Nephron (organoid): Measurements from ENCODE around the gene BID.

Source experiments
- H3K27ac Mint-ChIP-seq, 3 experiments: 2 replicates each; pipeline ENCODE4 v1.8.0; 2020; ENCODE audit warnings: mixed read lengths in 3 of 3, mild to moderate bottlenecking in 2 of 3, moderate library complexity in 1 of 3
- H3K27me3 Mint-ChIP-seq: 2 replicates; pipeline ENCODE4 v1.8.0; 2021; ENCODE audit warnings: low read depth, mild to moderate bottlenecking, moderate library complexity, mixed read lengths
- H3K36me3 Mint-ChIP-seq: 2 replicates; pipeline ENCODE4 v1.8.0; 2020; ENCODE audit warnings: low read depth, mixed read lengths
- H3K4me1 Mint-ChIP-seq: 2 replicates; pipeline ENCODE4 v1.8.0; 2020; ENCODE audit warnings: mixed read lengths
- H3K4me3 Mint-ChIP-seq, 3 experiments: 2 replicates each; pipeline ENCODE4 v1.8.0; 2020; ENCODE audit warnings: mild to moderate bottlenecking in 3 of 3, mixed read lengths in 3 of 3, moderate library complexity in 2 of 3
- H3K9me3 Mint-ChIP-seq: 2 replicates; pipeline ENCODE4 v1.8.0; 2020; ENCODE audit warnings: mixed read lengths
- CTCF ChIP-seq, 3 experiments: fragments of 200-600 bp; sonication (generic); IDR thresholded peaks; one replicate each; pipeline ENCODE4 v1.5.0; 2021; ENCODE audit warnings: antibody characterized with exemption in 3 of 3; ENCODE audit not compliant: unreplicated experiment in 3 of 3

BID gene

DNA sequence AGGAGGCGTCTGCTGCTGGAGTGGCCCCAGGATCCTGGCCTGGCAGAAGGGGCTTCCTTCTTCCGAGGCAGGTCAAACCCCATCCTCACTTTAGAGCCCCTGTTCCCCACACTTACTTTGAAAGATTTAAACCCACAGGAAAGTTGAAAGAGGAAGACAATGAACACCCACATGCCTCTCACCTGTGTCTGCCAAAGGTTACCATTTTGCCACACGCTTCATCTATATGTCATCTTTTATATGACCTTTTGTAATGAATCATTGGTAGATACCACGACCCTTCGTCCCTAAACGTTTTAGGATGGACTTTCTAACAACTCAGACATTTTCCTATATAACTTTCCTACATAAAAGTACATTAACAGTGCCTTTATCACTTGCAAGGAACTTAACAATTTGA is 39.8 kb upstream of the BID start:
- Mint-ChIP-seq H3K4me1 (peaks cover under 1% of the 10 kb centered on the region), H3K4me3 (no peak overlapping the region), H3K27me3 (no peaks in the 10 kb centered on the region), H3K27ac (no peak overlapping the region), H3K36me3 (peaks cover 26% of the 10 kb centered on the region), H3K9me3 (no peaks in the 10 kb centered on the region)
- no peak for TF ChIP-seq CTCF (IDR thresholded peaks at IDR 0.05; ENCODE audit: unreplicated experiment in 3 of 3)

- TF ChIP-seq CTCF (IDR thresholded peaks at IDR 0.05; ENCODE audit: unreplicated experiment in 3 of 3): no peak
- Mint-ChIP-seq H3K27ac (no peak overlapping the region), H3K9me3 (no peaks in the 10 kb centered on the region), H3K4me1 (peaks cover 22% of the 10 kb centered on the region), H3K36me3 (peaks cover 40% of the 10 kb centered on the region), H3K27me3 (no peaks in the 10 kb centered on the region), H3K4me3 (no peak overlapping the region)
These were observed 36.9 kb upstream of the BID start for GRCh38 chr22:17811119-17811518.

DNA sequence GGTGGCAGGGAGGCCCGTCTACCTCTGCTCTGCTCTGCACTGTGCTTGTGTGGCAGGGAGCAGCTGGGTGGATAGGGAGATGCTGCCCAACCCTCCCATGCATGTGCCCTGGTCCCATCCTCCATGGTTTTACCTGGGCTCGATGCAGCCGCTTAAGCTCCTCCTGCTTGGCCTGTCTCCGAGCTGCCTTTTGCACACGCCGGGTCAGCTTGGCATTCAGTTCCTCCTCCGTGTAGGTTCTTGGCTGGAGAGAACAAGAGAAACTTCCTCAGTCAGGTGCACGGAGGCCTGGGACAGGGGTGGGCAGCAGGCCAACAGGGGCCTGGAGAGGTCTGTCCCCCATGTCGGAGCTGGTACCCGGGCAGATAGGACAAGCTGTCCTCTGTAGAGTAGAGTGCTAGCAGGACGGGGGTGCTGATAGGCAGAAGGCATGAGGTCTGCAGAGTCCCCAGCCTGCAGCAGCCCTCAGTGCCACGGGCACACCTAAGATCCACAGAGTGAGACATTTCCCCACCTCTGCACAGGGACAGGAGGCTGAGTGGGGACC is 36.4 kb upstream of the BID start:
- Mint-ChIP-seq H3K27me3 (no peaks in the 10 kb centered on the region), H3K4me3 (no peak overlapping the region), H3K27ac (no peak overlapping the region), H3K4me1 (peaks cover 24% of the 10 kb centered on the region), H3K9me3 (no peaks in the 10 kb centered on the region), H3K36me3 (peaks cover 41% of the 10 kb centered on the region)
- no peak for TF ChIP-seq CTCF (IDR thresholded peaks at IDR 0.05; ENCODE audit: unreplicated experiment in 3 of 3)

- TF ChIP-seq CTCF (IDR thresholded peaks at IDR 0.05; ENCODE audit: unreplicated experiment in 3 of 3): no peak
- Mint-ChIP-seq H3K9me3 (no peaks in the 10 kb centered on the region), H3K4me3 (no peak overlapping the region), H3K27me3 (no peaks in the 10 kb centered on the region), H3K36me3 (peaks cover 38% of the 10 kb centered on the region), H3K27ac (peak overlapping the region in 2 of 3 experiments; percentile 62 to 63), H3K4me1 (peaks cover 24% of the 10 kb centered on the region)
These were observed 34.6 kb upstream of the BID start for GRCh38 chr22:17808693-17809403.

- no peaks in the 10 kb centered on the region for H3K27me3 Mint-ChIP-seq
- H3K27ac Mint-ChIP-seq: peak overlapping the region; percentile 32 to 65 (median 33)
- peaks cover 29% of the 10 kb centered on the region for H3K4me1 Mint-ChIP-seq
- H3K36me3 Mint-ChIP-seq: peaks cover 36% of the 10 kb centered on the region
- H3K9me3 Mint-ChIP-seq: no peaks in the 10 kb centered on the region
- TF ChIP-seq CTCF (IDR thresholded peaks at IDR 0.05; ENCODE audit: unreplicated experiment in 3 of 3): no peak
- H3K4me3 Mint-ChIP-seq: no peak overlapping the region
These were observed 33.5 kb upstream of the BID start for GRCh38 chr22:17807578-17808410.
